IgD-negative memory B cell (primary cell): ENCODE results near the gene NACC1. TPM values are rescaled to one million over a fixed set of nuclear protein-coding genes. Genes with fewer than 3 reads are reported as not detected.
"Not testable (repeated sequence)": the region's sequence is repeated elsewhere in the genome, so short reads cannot be mapped to it uniquely, and the experiment has no call there.

Experiments
- H3K27ac Mint-ChIP-seq, 3 donors: one replicate each; pipeline ENCODE4 v1.8.0; 2020 to 2022; ENCODE audit warnings: mild to moderate bottlenecking in 3 of 3, mixed read lengths in 3 of 3, moderate library complexity in 1 of 3
- H3K27me3 Mint-ChIP-seq: one replicate; pipeline ENCODE4 v1.8.0; 2021; ENCODE audit warnings: mixed read lengths
- H3K36me3 Mint-ChIP-seq: one replicate; pipeline ENCODE4 v1.8.0; 2020; ENCODE audit warnings: mild to moderate bottlenecking, mixed read lengths
- H3K4me1 Mint-ChIP-seq, 3 donors: one replicate each; pipeline ENCODE4 v1.8.0; 2020 to 2022; ENCODE audit warnings: mixed read lengths in 3 of 3, mild to moderate bottlenecking in 1 of 3
- H3K4me3 Mint-ChIP-seq, 4 donors: one replicate each; pipeline ENCODE4 v1.8.0; 2020 to 2022; ENCODE audit warnings: mild to moderate bottlenecking in 4 of 4, mixed read lengths in 4 of 4, moderate library complexity in 3 of 4
- H3K9me3 Mint-ChIP-seq, 3 donors: one replicate each; pipeline ENCODE4 v1.8.0; 2020 to 2021; ENCODE audit warnings: mixed read lengths in 3 of 3, mild to moderate bottlenecking in 1 of 3
- polyA plus RNA-seq: library from polyadenylated mRNA; unstranded; fragments of 300-500 nt; fragmentation: Illumina TruSeq; gene quantifications from one replicate; pipeline ENCODE4 v1.2.3, GENCODE V29; 2021

Gene NACC1
- polyA plus RNA-seq, 1 donor from 2014 or later: 2.7 TPM

- Mint-ChIP-seq H3K9me3 (no peaks in the 10 kb centered on the region), H3K27me3 (no peaks in the 10 kb centered on the region), H3K27ac (peak overlapping the region in 1 of 3 donors; percentile 57), H3K36me3 (no peaks in the 10 kb centered on the region), H3K4me1 (peaks cover 7 to 17% (median 15%) of the 10 kb centered on the region in 3 donors), H3K4me3 (peak overlapping the region in 1 of 4 donors; percentile 28)
These were observed 14.6 kb downstream of the NACC1 start for GRCh38 chr19:13132471-13133180.

- Mint-ChIP-seq H3K27ac (no peak overlapping the region), H3K9me3 (no peaks in the 10 kb centered on the region), H3K27me3 (no peaks in the 10 kb centered on the region), H3K4me3 (no peak overlapping the region), H3K36me3 (no peaks in the 10 kb centered on the region), H3K4me1 (peaks cover 7 to 15% (median 14%) of the 10 kb centered on the region in 3 donors)
These were observed 15.3 kb downstream of the NACC1 start for GRCh38 chr19:13133241-13133870.

- H3K36me3 Mint-ChIP-seq: no peaks in the 10 kb centered on the region
- peak overlapping the region in 1 of 4 donors; percentile 23 for H3K4me3 Mint-ChIP-seq
These were observed 16.6 kb downstream of the NACC1 start for GRCh38 chr19:13134626-13135025.

GRCh38 chr19:13135068-13136062, 17.3 kb downstream of the NACC1 start:
- Mint-ChIP-seq H3K9me3 (no peaks in the 10 kb centered on the region), H3K4me3 (peak overlapping the region in 1 of 4 donors; percentile 23), H3K4me1 (peaks cover 3 to 13% (median 9%) of the 10 kb centered on the region in 3 donors), H3K36me3 (no peaks in the 10 kb centered on the region), H3K27ac (no peak overlapping the region), H3K27me3 (no peaks in the 10 kb centered on the region)

More at GRCh38 chr19:13134626-13135025, 16.6 kb downstream of the NACC1 start:
- Mint-ChIP-seq H3K27me3 (no peaks in the 10 kb centered on the region), H3K4me1 (peaks cover 3 to 14% (median 10%) of the 10 kb centered on the region in 3 donors), H3K27ac (no peak overlapping the region), H3K9me3 (no peaks in the 10 kb centered on the region)

- Mint-ChIP-seq H3K4me3 (no peak overlapping the region), H3K4me1 (peaks cover 3 to 10% (median 3%) of the 10 kb centered on the region in 3 donors), H3K27me3 (no peaks in the 10 kb centered on the region), H3K9me3 (no peaks in the 10 kb centered on the region), H3K27ac (peak overlapping the region in 1 of 3 donors; percentile 39), H3K36me3 (no peaks in the 10 kb centered on the region)
These were observed 19.3 kb downstream of the NACC1 start for GRCh38 chr19:13137290-13137794.

GRCh38 chr19:13138171-13138915, 20.3 kb downstream of the NACC1 start:
- H3K27ac Mint-ChIP-seq: no peak overlapping the region
- H3K4me1 Mint-ChIP-seq: peaks cover 0 to 4% (median 3%) of the 10 kb centered on the region in 3 donors
- no peaks in the 10 kb centered on the region for H3K27me3 Mint-ChIP-seq

GRCh38 chr19:13138916-13139198, 20.8 kb downstream of the NACC1 start:
- Mint-ChIP-seq H3K27me3 (no peaks in the 10 kb centered on the region), H3K36me3 (no peaks in the 10 kb centered on the region), H3K27ac (no peak overlapping the region), H3K9me3 (no peaks in the 10 kb centered on the region), H3K4me3 (no peak overlapping the region), H3K4me1 (peaks cover 0 to 1% (median 0%) of the 10 kb centered on the region in 3 donors)

More at GRCh38 chr19:13138171-13138915, 20.3 kb downstream of the NACC1 start:
- Mint-ChIP-seq H3K4me3 (no peak overlapping the region), H3K36me3 (no peaks in the 10 kb centered on the region), H3K9me3 (no peaks in the 10 kb centered on the region)

- no peaks in the 10 kb centered on the region for H3K27me3 Mint-ChIP-seq
- no peaks in the 10 kb centered on the region for H3K9me3 Mint-ChIP-seq
- H3K4me3 Mint-ChIP-seq: no peak overlapping the region
- H3K4me1 Mint-ChIP-seq: peaks cover 0 to 1% (median 0%) of the 10 kb centered on the region in 3 donors
- no peaks in the 10 kb centered on the region for H3K36me3 Mint-ChIP-seq
- H3K27ac Mint-ChIP-seq: no peak overlapping the region
These were observed 21.7 kb downstream of the NACC1 start for GRCh38 chr19:13139633-13140311.

GRCh38 chr19:13146763-13147563, 28.9 kb downstream of the NACC1 start:
- Mint-ChIP-seq H3K4me3 (peak overlapping the region in 2 of 4 donors; percentile 26 to 32), H3K9me3 (no peaks in the 10 kb centered on the region), H3K36me3 (peaks cover 3% of the 10 kb centered on the region), H3K27me3 (no peaks in the 10 kb centered on the region), H3K27ac (no peak overlapping the region), H3K4me1 (peaks cover 8 to 16% (median 11%) of the 10 kb centered on the region in 3 donors)

GRCh38 chr19:13149173-13149627, 31.1 kb downstream of the NACC1 start:
- Mint-ChIP-seq H3K27ac (peak overlapping the region in 2 of 3 donors; percentile 31 to 99), H3K4me1 (peaks cover 8 to 16% (median 10%) of the 10 kb centered on the region in 3 donors), H3K4me3 (peak overlapping the region; percentile 93 to 98 (median 96))
- not testable (repeated sequence) for H3K9me3 Mint-ChIP-seq, H3K36me3 Mint-ChIP-seq, H3K27me3 Mint-ChIP-seq

- peak overlapping the region; percentile 95 to 99 (median 98) for H3K4me3 Mint-ChIP-seq
- peaks cover 8 to 16% (median 10%) of the 10 kb centered on the region in 3 donors for H3K4me1 Mint-ChIP-seq
- no peaks in the 10 kb centered on the region for H3K27me3 Mint-ChIP-seq
- peak overlapping the region in 2 of 3 donors; percentile 99 to 100 for H3K27ac Mint-ChIP-seq
- peaks cover 0 to 6% (median 0%) of the 10 kb centered on the region in 3 donors for H3K9me3 Mint-ChIP-seq
- H3K36me3 Mint-ChIP-seq: peaks cover 8% of the 10 kb centered on the region
These were observed 31.6 kb downstream of the NACC1 start for GRCh38 chr19:13149628-13150186.

GRCh38 chr19:13150187-13150930, 32.3 kb downstream of the NACC1 start, which contains the start of the genes IER2 and STX10:
Gene IER2, plus strand, starts transcription at chr19:13150411. Its CDS starts 2,776 bp downstream, at chr19:13153187.
Gene STX10, minus strand, starts transcription at chr19:13150375. Its CDS starts 202 bp downstream, at chr19:13150173.
- Mint-ChIP-seq H3K4me1 (peaks cover 8 to 16% (median 10%) of the 10 kb centered on the region in 3 donors), H3K27ac (peak within 1 kb of the TSS; percentile 99 to 100 (median 99)), H3K4me3 (peak within 1 kb of the TSS; percentile 95 to 99 (median 98)), H3K36me3 (peaks cover 11% of the 10 kb centered on the region), H3K27me3 (no peaks in the 10 kb centered on the region), H3K9me3 (peaks cover 0 to 6% (median 0%) of the 10 kb centered on the region in 3 donors)
